IMR-90 (cell line): Measurements from ENCODE around the gene TMC7. TPM values are rescaled to one million over a fixed set of nuclear protein-coding genes. Genes with fewer than 3 reads are reported as not detected.

Source experiments
- ATAC-seq: fragments of 200-7000 bp; cut with Tn5 transposase; 2 replicates; pipeline ENCODE4 v1.9.1; 2020; ENCODE audit warnings: low read depth, mild to moderate bottlenecking, moderate library complexity
- BruUV-seq: library from RNA; stranded (reverse); fragments of 400-500 nt; replicated peaks from 2 replicates; lab custom pipeline; 2021; lab: Mats Ljungman, UMichigan
- CTCF ChIA-PET: fragments of 300-600 bp; formaldehyde crosslinking; extraction: SDS; loops from one replicate; lab custom pipeline; 2021; ENCODE audit warnings: antibody characterized with exemption; lab: Yijun Ruan, JAX
- POLR2A ChIA-PET: fragments of 300-600 bp; sonication (Branson Sonifier 250); formaldehyde crosslinking; loops from one replicate; lab custom pipeline; 2022; ENCODE audit warnings: antibody characterized with exemption; ENCODE audit not compliant: unreplicated experiment; lab: Charles Lee
- DNase-seq: peaks from one replicate; pipeline ENCODE4 v3.0.0; 2013
- H2AFZ ChIP-seq: replicated peaks from 2 replicates; pipeline ENCODE3; 2013; ENCODE audit warnings: low read length, mild to moderate bottlenecking; ENCODE audit not compliant: poor library complexity
- H2AK5ac ChIP-seq: 2 replicates; pipeline ENCODE4 v1.6.1; 2013; ENCODE audit warnings: low read depth, low read length, inconsistent platforms
- H2AK9ac ChIP-seq: replicated peaks from 2 replicates; pipeline ENCODE3; 2013; ENCODE audit warnings: mild to moderate bottlenecking, low read depth, low read length, moderate library complexity; ENCODE audit not compliant: poor library complexity
- H2BK120ac ChIP-seq: 2 replicates; pipeline ENCODE4 v1.6.1; 2013; ENCODE audit warnings: low read depth, low read length, inconsistent platforms
- H2BK15ac ChIP-seq: 3 replicates; pipeline ENCODE4 v1.6.1; 2013; ENCODE audit warnings: low read depth, low read length, inconsistent platforms
- H2BK20ac ChIP-seq: 2 replicates; pipeline ENCODE4 v1.6.1; 2013; ENCODE audit warnings: low read depth, mild to moderate bottlenecking, inconsistent platforms, low read length, moderate library complexity
- H2BK5ac ChIP-seq: 2 replicates; pipeline ENCODE4 v1.6.1; 2013; ENCODE audit warnings: mild to moderate bottlenecking, low read depth, low read length, inconsistent platforms; ENCODE audit not compliant: poor library complexity, severe bottlenecking
- H3K14ac ChIP-seq: replicated peaks from 2 replicates; pipeline ENCODE4 v1.6.1; 2013; ENCODE audit warnings: low read depth, low read length, inconsistent platforms
- H3K18ac ChIP-seq: 2 replicates; pipeline ENCODE4 v1.6.1; 2013; ENCODE audit warnings: low read depth, low read length, control low read depth
- H3K23ac ChIP-seq: 2 replicates; pipeline ENCODE4 v1.6.1; 2013; ENCODE audit warnings: low read depth, low read length, inconsistent platforms
- H3K27ac ChIP-seq: 2 replicates; pipeline ENCODE4 v1.5.1; 2013; ENCODE audit warnings: mild to moderate bottlenecking, control low read depth, low read length; ENCODE audit not compliant: insufficient read depth
- H3K27me3 ChIP-seq: 2 replicates; pipeline ENCODE4 v1.6.1; 2013; ENCODE audit warnings: low read length; ENCODE audit not compliant: control insufficient read depth, insufficient read depth
- H3K36me3 ChIP-seq: 2 replicates; pipeline ENCODE4 v1.6.1; 2013; ENCODE audit warnings: low read length, mixed read lengths; ENCODE audit not compliant: control insufficient read depth, insufficient read depth
- H3K4ac ChIP-seq: 2 replicates; pipeline ENCODE4 v1.6.1; 2013; ENCODE audit warnings: low read depth, low read length, inconsistent platforms
- H3K4me1 ChIP-seq: 2 replicates; pipeline ENCODE4 v1.6.1; 2013; ENCODE audit warnings: low read length, mixed read lengths; ENCODE audit not compliant: control insufficient read depth, insufficient read depth
- H3K4me2 ChIP-seq: 2 replicates; pipeline ENCODE4 v1.6.1; 2013; ENCODE audit warnings: low read depth, mild to moderate bottlenecking, control low read depth, low read length, moderate library complexity
- H3K4me3 ChIP-seq: 2 replicates; pipeline ENCODE4 v1.5.1; 2013; ENCODE audit warnings: low read depth, mild to moderate bottlenecking, control low read depth, low read length, moderate library complexity; ENCODE audit not compliant: insufficient read depth
- H3K56ac ChIP-seq: 2 replicates; pipeline ENCODE4 v1.6.1; 2013; ENCODE audit warnings: low read length, inconsistent platforms; ENCODE audit not compliant: insufficient read depth; ENCODE audit errors: extremely low read depth
- H3K79me1 ChIP-seq, 2 experiments: 2 replicates each; pipeline ENCODE4 v1.6.1; 2013; ENCODE audit warnings: low read length in 2 of 2, inconsistent platforms in 1 of 2, low read depth in 1 of 2
- H3K9ac ChIP-seq: 2 replicates; pipeline ENCODE4 v1.6.1; 2013; ENCODE audit warnings: low read depth, low read length, control low read depth
- H3K9me1 ChIP-seq: 2 replicates; pipeline ENCODE4 v1.6.1; 2013; ENCODE audit warnings: low read length, inconsistent platforms; ENCODE audit not compliant: insufficient read depth
- H3K9me3 ChIP-seq: 2 replicates; pipeline ENCODE4 v1.6.1; 2013; ENCODE audit warnings: low read length; ENCODE audit not compliant: control insufficient read depth, insufficient read depth
- H4K20me1 ChIP-seq: 2 replicates; pipeline ENCODE4 v1.6.1; 2013; ENCODE audit warnings: low read length, inconsistent platforms; ENCODE audit not compliant: insufficient read depth
- H4K5ac ChIP-seq: 2 replicates; pipeline ENCODE4 v1.6.1; 2013; ENCODE audit warnings: mild to moderate bottlenecking, low read depth, low read length, control low read depth
- H4K8ac ChIP-seq, 2 experiments: 2 replicates each; pipeline ENCODE4 v1.6.1; 2013; ENCODE audit warnings: low read depth in 2 of 2, low read length in 2 of 2, control low read depth in 1 of 2, inconsistent platforms in 1 of 2
- H4K91ac ChIP-seq: 2 replicates; pipeline ENCODE4 v1.6.1; 2013; ENCODE audit warnings: low read depth, low read length, inconsistent platforms; ENCODE audit not compliant: insufficient read depth
- BHLHE40 ChIP-seq: fragments of 150-350 bp; IDR thresholded peaks from 2 replicates; pipeline ENCODE4 v1.6.1; 2016; ENCODE audit warnings: mild to moderate bottlenecking, low read depth, low read length
- CEBPB ChIP-seq: IDR thresholded peaks from 2 replicates; pipeline ENCODE4 v1.6.1; 2012; ENCODE audit warnings: low read depth, low read length, improper control_type of control experiment
- CHD1 ChIP-seq: IDR thresholded peaks from 2 replicates; pipeline ENCODE4 v1.6.1; 2012; ENCODE audit warnings: low read depth, low read length, improper control_type of control experiment
- MAFK ChIP-seq: IDR thresholded peaks from 2 replicates; pipeline ENCODE4 v1.6.1; 2012; ENCODE audit warnings: low read depth, low read length, improper control_type of control experiment
- MAZ ChIP-seq: IDR thresholded peaks from 2 replicates; pipeline ENCODE4 v1.6.1; 2012; ENCODE audit warnings: low read depth, mild to moderate bottlenecking, low read length, improper control_type of control experiment, moderate library complexity, borderline replicate concordance
- MXI1 ChIP-seq: IDR thresholded peaks from 2 replicates; pipeline ENCODE4 v1.6.1; 2012; ENCODE audit warnings: low read depth, mild to moderate bottlenecking, low read length, moderate library complexity, borderline replicate concordance
- NFE2L2 ChIP-seq: fragments of 150-350 bp; IDR thresholded peaks from 2 replicates; pipeline ENCODE4 v1.6.1; 2016; ENCODE audit warnings: low read depth, mild to moderate bottlenecking, low read length
- POLR2A ChIP-seq: IDR thresholded peaks from 2 replicates; pipeline ENCODE4 v1.6.1; 2012; ENCODE audit warnings: mild to moderate bottlenecking, low read depth, low read length
- RCOR1 ChIP-seq: IDR thresholded peaks from 2 replicates; pipeline ENCODE4 v1.6.1; 2012; ENCODE audit warnings: mild to moderate bottlenecking, low read length, improper control_type of control experiment; ENCODE audit not compliant: insufficient replicate concordance
- RFX5 ChIP-seq: IDR thresholded peaks from 2 replicates; pipeline ENCODE4 v1.8.0; 2012; ENCODE audit warnings: low read depth, mild to moderate bottlenecking, low read length, moderate library complexity
- SMC3 ChIP-seq: fragments of 150-350 bp; IDR thresholded peaks from 2 replicates; pipeline ENCODE4 v1.6.1; 2016; ENCODE audit warnings: low read depth, mild to moderate bottlenecking, antibody characterized with exemption, low read length, moderate library complexity
- WGBS, 2 experiments: methylation state at CpG; one replicate each; pipeline versions ENCODE4 v1.1.5 to v1.1.7; 2013; ENCODE audit warnings: missing lambda C conversion rate in 2 of 2; ENCODE audit not compliant: insufficient read length in 1 of 2; ENCODE audit errors: extremely low coverage in 2 of 2; 5-methylcytosine and 5-hydroxymethylcytosine counted together
- dilution Hi-C: fragments of 300-500 bp; cut with HindIII; formaldehyde crosslinking; loops from one replicate; pipeline ENCODE4 v1.14.3; 2018; ENCODE audit warnings: low sequenced_read_pairs; ENCODE audit not compliant: unreplicated experiment
- in situ Hi-C: fragments of 300-500 bp; cut with MboI; formaldehyde crosslinking; loops from 3 replicates; pipeline ENCODE4 v1.14.3; 2019; ENCODE audit warnings: low sequenced_read_pairs, inconsistent platforms, mixed read lengths
- intact Hi-C: fragments of 100-400 bp; cut with micrococcal nuclease; formaldehyde crosslinking; loops from 2 replicates; pipeline ENCODE4 v1.10.0; 2022
- polyA plus RNA-seq, 3 experiments: library from polyadenylated mRNA; depleted of rRNA; stranded (reverse); fragments of >200 nt; gene quantifications; 2 replicates each; pipeline ENCODE4 v1.2.3, GENCODE V29; 2012; ENCODE audit warnings: low replicate concordance in 1 of 3
- total RNA-seq: library from RNA; depleted of rRNA; stranded (reverse); fragments of >200 nt; gene quantifications from 2 replicates; pipeline ENCODE4 v1.2.3, GENCODE V29; 2012

TMC7 gene
- total and polyA plus RNA-seq, 2 of the 4 experiments (the other 2 are of a cell fraction) = 0.27 to 0.36 TPM

- Histone ChIP-seq H2BK15ac (no peak overlapping the region), H3K36me3 (no peaks in the 10 kb centered on the region), H2BK20ac (no peak overlapping the region), H3K9me1 (no peaks in the 10 kb centered on the region), H3K27ac (no peak overlapping the region), H3K9me3 (no peaks in the 10 kb centered on the region), H3K23ac (no peak overlapping the region), H3K9ac (peak overlapping the region; percentile 24; the same call in 1 of the 2 replicates), H3K18ac (no peak overlapping the region), H3K14ac (no peak overlapping the region), H3K56ac (no peak overlapping the region), H4K91ac (no peak overlapping the region), H4K5ac (no peak overlapping the region), H3K4me1 (peaks cover 2% of the 10 kb centered on the region; the same call in 1 of the 2 replicates), H3K79me1 (no peaks in the 10 kb centered on the region; a peak in 1 of 4 replicates), H3K4me3 (peak overlapping the region; percentile 66), H2AFZ (peak overlapping the region; percentile 95), H4K20me1 (no peaks in the 10 kb centered on the region), H2BK5ac (no peak overlapping the region), H3K4me2 (peak overlapping the region; percentile 85), H2AK9ac (peak overlapping the region; percentile 11), H3K27me3 (no peaks in the 10 kb centered on the region; the same call in 1 of the 2 replicates), H2AK5ac (no peak overlapping the region), H2BK120ac (no peak overlapping the region), H3K4ac (no peak overlapping the region), H4K8ac (peak overlapping the region; percentile 22 to 53; a peak in 2 of 4 replicates)
- WGBS, 2 experiments = no CpG with 5 or more reads among the region's 11 CpGs
- ChIA-PET POLR2A (no interaction called here), CTCF (interaction anchor here (1.1 to 1.6 kb wide), 3 partner anchors 26 to 89 kb away, joined by 4 to 5 read pairs (median 4); partner anchors contain the start of gene COQ7)
- intact Hi-C loops (loop anchor here (5.0 kb wide), 1 partner anchor 518 kb away; no protein-coding TSS in a partner anchor), dilution Hi-C loops (no loop called here), in situ Hi-C loops (loop anchor here (5.0 to 10.0 kb wide), 2 partner anchors 88 to 390 kb away; no protein-coding TSS in a partner anchor)
- no peak for TF ChIP-seq MXI1
- no peak for TF ChIP-seq CHD1
- TF ChIP-seq MAFK = no peak
- no peak for TF ChIP-seq NFE2L2
- TF ChIP-seq MAZ = no peak
- TF ChIP-seq RFX5 = no peak
- TF ChIP-seq POLR2A = no peak
- no peak for TF ChIP-seq CEBPB
- TF ChIP-seq BHLHE40 = no peak
- no peak for TF ChIP-seq RCOR1
- no peak for TF ChIP-seq SMC3
- BruUV-seq = no TSS peak
- no peak for ATAC-seq
- no peak for DNase-seq
These were observed 786 bp downstream of the TMC7 start for GRCh38 chr16:18984435-18985005.
